GM12891 (cell line): Measurements from ENCODE around the gene CDK14.

Experiments used
- POLR2A ChIP-seq: IDR thresholded peaks from 2 replicates; pipeline ENCODE4 v1.6.1; 2011; ENCODE audit warnings: low read depth, low read length, control low read depth
- POLR2AphosphoS5 ChIP-seq: IDR thresholded peaks from 2 replicates; pipeline ENCODE4 v1.6.1; 2011; ENCODE audit warnings: low read depth, low read length, control low read depth
- TAF1 ChIP-seq: IDR thresholded peaks from 2 replicates; pipeline ENCODE4 v1.6.1; 2011; ENCODE audit warnings: low read depth, low read length, control low read depth

DNA sequence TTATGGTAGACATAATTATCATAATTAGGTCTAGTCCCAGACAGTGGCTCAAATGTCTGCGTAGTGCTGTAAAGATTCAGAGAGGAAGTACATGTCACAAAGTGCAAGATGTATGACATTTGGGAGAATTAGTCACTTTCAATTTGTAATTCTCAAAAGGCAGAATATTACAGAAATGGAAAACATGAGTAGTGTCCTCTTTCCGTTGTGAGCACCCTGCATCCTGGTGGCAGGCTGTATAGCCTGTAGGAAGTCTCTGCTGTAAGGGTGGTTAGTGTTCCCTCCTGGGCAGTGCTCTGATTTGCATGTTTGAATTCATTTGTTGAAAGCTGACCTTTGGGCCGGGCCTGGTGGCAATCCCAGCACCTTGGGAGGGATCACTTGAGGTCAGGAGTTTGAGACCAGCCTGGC, 17.0 kb downstream of the CDK14 start:
- no peak for TF ChIP-seq POLR2AphosphoS5
- TF ChIP-seq POLR2A = no peak
- no peak for TF ChIP-seq TAF1
